ENCODE data around the gene SRP72.

DNA sequence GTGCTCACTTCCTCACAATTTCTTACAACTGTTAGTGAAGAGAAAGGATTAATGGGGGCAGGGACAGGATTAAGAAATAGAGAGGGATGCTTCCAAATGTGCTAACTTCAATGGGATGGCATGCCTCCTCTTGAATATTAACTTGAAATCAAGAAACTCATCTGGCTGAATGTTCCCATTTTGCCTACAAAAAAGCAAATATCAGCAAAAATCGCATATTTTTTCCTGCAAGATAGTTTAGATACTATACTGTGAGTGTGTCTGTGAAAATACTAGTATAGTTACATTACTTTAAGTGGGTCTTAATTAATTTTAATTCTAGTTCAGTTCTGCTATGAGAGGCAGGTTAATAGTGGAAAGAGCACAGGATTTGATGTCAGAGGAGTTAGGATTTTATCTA, 26.4 kb upstream of the SRP72 start:
- TF ChIP-seq BHLHE40 (IDR thresholded peaks at IDR 0.05; ENCODE audit: borderline replicate concordance) (no peak), TARDBP (IDR thresholded peaks at IDR 0.05) (no peak)

Data from HEK293T (cell line).